ENCODE measurements around the gene GIMAP1. TPM values are rescaled to one million over a fixed set of nuclear protein-coding genes. Genes with fewer than 3 reads are reported as not detected.

GIMAP1 gene
- polyA plus RNA-seq, 1 of the 3 experiments (the other 2 are of a cell fraction), result not detected

DNA sequence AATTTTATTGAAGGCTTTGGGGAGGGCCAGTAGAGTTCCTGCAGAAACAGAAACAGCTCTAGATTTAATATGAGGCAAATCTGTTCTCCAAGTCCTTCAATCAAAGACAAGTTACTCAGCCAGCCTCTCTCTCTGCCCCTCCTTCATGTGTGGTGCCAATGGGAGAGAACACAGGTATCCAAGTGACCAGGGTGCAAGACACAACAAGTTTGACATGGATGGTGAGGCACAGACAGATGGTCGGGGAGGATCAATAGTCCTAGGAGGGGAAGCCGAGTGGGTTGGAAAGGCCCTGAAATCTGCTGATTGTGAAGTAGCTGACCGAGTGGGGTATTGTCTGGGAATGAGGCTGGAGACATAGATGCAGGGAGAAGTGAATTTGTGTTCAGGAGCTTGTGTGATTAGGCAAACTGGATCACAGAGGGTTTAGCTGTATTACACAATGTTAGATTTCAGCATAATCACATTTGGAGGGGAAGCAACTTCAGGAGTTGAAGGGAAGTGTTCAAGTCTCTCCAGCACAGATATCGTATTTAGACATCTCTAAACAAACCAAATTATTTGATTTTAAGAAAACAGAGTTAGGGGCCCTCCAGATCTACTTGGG lies 1.5 kb downstream of the GIMAP1 start:
- Histone ChIP-seq H3K4me2 (no peak overlapping the region), H3K9ac (no peak overlapping the region), H3K9me2 (no peaks in the 10 kb centered on the region), H3K9me3 (no peaks in the 10 kb centered on the region), H2AFZ (ENCODE audit: low read depth) (no peak overlapping the region), H3K79me2 (ENCODE audit: insufficient read depth) (no peaks in the 10 kb centered on the region), H3K4me3 (ENCODE audit: low read depth in 2 of 2, low read length in 1 of 2) (no peak overlapping the region), H3K27me3 (ENCODE audit: insufficient read depth) (peaks cover 50% of the 10 kb centered on the region), H3K36me3 (replicated peaks in 1 of 2; ENCODE audit: control insufficient read depth in 1 of 2, insufficient read depth in 2 of 2, low read length in 1 of 2) (no peaks in the 10 kb centered on the region), H3K4me1 (ENCODE audit: control insufficient read depth in 1 of 2, insufficient read depth in 2 of 2, low read depth in 1 of 2, low read length in 1 of 2) (no peaks in the 10 kb centered on the region), H3F3A (replicated peaks; ENCODE audit: insufficient read depth) (no peaks in the 10 kb centered on the region), H4K20me1 (ENCODE audit: insufficient read depth) (no peaks in the 10 kb centered on the region), H3K27ac (ENCODE audit: low read depth in 2 of 2, low read length in 1 of 2) (no peak overlapping the region)
- WGBS (ENCODE audit: low lambda C conversion rate), result 3% methylated on average over 4 of the region's 4 CpGs
- DNase-seq, result no peak
- TF ChIP-seq, protein P1, sequence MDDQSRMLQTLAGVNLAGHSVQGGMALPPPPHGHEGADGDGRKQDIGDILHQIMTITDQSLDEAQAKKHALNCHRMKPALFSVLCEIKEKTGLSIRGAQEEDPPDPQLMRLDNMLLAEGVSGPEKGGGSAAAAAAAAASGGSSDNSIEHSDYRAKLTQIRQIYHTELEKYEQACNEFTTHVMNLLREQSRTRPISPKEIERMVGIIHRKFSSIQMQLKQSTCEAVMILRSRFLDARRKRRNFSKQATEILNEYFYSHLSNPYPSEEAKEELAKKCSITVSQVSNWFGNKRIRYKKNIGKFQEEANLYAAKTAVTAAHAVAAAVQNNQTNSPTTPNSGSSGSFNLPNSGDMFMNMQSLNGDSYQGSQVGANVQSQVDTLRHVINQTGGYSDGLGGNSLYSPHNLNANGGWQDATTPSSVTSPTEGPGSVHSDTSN (IDR thresholded peaks at IDR 0.05), result no peak
- TF ChIP-seq, protein P2, sequence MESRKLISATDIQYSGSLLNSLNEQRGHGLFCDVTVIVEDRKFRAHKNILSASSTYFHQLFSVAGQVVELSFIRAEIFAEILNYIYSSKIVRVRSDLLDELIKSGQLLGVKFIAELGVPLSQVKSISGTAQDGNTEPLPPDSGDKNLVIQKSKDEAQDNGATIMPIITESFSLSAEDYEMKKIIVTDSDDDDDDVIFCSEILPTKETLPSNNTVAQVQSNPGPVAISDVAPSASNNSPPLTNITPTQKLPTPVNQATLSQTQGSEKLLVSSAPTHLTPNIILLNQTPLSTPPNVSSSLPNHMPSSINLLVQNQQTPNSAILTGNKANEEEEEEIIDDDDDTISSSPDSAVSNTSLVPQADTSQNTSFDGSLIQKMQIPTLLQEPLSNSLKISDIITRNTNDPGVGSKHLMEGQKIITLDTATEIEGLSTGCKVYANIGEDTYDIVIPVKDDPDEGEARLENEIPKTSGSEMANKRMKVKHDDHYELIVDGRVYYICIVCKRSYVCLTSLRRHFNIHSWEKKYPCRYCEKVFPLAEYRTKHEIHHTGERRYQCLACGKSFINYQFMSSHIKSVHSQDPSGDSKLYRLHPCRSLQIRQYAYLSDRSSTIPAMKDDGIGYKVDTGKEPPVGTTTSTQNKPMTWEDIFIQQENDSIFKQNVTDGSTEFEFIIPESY (IDR thresholded peaks at IDR 0.05; ENCODE audit: borderline replicate concordance, low read depth), result no peak
- TF ChIP-seq NRF1 (IDR thresholded peaks at IDR 0.05; ENCODE audit: low read depth, low read length) (no peak), RFX5 (IDR thresholded peaks at IDR 0.05; ENCODE audit: low read length) (no peak), SIN3A (IDR thresholded peaks at IDR 0.05; ENCODE audit: borderline replicate concordance, low read depth, low read length) (no peak), RXRA (IDR thresholded peaks at IDR 0.05; ENCODE audit: borderline replicate concordance, low read depth) (no peak), RCOR1 (IDR thresholded peaks at IDR 0.05; ENCODE audit: low read length) (no peak)
- TF ChIP-seq, protein P3, sequence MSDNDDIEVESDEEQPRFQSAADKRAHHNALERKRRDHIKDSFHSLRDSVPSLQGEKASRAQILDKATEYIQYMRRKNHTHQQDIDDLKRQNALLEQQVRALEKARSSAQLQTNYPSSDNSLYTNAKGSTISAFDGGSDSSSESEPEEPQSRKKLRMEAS (IDR thresholded peaks at IDR 0.05; ENCODE audit: low read depth), result no peak
- TF ChIP-seq, protein P4, sequence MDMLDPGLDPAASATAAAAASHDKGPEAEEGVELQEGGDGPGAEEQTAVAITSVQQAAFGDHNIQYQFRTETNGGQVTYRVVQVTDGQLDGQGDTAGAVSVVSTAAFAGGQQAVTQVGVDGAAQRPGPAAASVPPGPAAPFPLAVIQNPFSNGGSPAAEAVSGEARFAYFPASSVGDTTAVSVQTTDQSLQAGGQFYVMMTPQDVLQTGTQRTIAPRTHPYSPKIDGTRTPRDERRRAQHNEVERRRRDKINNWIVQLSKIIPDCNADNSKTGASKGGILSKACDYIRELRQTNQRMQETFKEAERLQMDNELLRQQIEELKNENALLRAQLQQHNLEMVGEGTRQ (IDR thresholded peaks at IDR 0.05; ENCODE audit: borderline replicate concordance, low read depth, low read length), result no peak
- TF ChIP-seq, protein P5, sequence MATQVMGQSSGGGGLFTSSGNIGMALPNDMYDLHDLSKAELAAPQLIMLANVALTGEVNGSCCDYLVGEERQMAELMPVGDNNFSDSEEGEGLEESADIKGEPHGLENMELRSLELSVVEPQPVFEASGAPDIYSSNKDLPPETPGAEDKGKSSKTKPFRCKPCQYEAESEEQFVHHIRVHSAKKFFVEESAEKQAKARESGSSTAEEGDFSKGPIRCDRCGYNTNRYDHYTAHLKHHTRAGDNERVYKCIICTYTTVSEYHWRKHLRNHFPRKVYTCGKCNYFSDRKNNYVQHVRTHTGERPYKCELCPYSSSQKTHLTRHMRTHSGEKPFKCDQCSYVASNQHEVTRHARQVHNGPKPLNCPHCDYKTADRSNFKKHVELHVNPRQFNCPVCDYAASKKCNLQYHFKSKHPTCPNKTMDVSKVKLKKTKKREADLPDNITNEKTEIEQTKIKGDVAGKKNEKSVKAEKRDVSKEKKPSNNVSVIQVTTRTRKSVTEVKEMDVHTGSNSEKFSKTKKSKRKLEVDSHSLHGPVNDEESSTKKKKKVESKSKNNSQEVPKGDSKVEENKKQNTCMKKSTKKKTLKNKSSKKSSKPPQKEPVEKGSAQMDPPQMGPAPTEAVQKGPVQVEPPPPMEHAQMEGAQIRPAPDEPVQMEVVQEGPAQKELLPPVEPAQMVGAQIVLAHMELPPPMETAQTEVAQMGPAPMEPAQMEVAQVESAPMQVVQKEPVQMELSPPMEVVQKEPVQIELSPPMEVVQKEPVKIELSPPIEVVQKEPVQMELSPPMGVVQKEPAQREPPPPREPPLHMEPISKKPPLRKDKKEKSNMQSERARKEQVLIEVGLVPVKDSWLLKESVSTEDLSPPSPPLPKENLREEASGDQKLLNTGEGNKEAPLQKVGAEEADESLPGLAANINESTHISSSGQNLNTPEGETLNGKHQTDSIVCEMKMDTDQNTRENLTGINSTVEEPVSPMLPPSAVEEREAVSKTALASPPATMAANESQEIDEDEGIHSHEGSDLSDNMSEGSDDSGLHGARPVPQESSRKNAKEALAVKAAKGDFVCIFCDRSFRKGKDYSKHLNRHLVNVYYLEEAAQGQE (IDR thresholded peaks at IDR 0.05; ENCODE audit: low read depth, low read length), result no peak
- TF ChIP-seq, protein P6, sequence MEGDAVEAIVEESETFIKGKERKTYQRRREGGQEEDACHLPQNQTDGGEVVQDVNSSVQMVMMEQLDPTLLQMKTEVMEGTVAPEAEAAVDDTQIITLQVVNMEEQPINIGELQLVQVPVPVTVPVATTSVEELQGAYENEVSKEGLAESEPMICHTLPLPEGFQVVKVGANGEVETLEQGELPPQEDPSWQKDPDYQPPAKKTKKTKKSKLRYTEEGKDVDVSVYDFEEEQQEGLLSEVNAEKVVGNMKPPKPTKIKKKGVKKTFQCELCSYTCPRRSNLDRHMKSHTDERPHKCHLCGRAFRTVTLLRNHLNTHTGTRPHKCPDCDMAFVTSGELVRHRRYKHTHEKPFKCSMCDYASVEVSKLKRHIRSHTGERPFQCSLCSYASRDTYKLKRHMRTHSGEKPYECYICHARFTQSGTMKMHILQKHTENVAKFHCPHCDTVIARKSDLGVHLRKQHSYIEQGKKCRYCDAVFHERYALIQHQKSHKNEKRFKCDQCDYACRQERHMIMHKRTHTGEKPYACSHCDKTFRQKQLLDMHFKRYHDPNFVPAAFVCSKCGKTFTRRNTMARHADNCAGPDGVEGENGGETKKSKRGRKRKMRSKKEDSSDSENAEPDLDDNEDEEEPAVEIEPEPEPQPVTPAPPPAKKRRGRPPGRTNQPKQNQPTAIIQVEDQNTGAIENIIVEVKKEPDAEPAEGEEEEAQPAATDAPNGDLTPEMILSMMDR (IDR thresholded peaks at IDR 0.05), result no peak
- ChIA-PET POLR2A (no interaction called here), CTCF (interaction anchor here (0.7 kb wide), 1 partner anchor 269 kb away, joined by 3 read pairs; no protein-coding TSS in a partner anchor)

Measured in SK-N-SH (cell line).